Measurements from ENCODE around the gene NDEL1.

The NDEL1 gene

GRCh38 chr17:8499614-8500013, 63.9 kb downstream of the NDEL1 start:
- peaks cover 2% of the 10 kb centered on the region for H3K36me3 Mint-ChIP-seq
- no peak for DNase-seq
- no peak overlapping the region for H3K4me3 Mint-ChIP-seq
- CTCF ChIA-PET: no interaction called here
- no peaks in the 10 kb centered on the region for H3K4me1 Mint-ChIP-seq
- H3K9me3 Mint-ChIP-seq: no peaks in the 10 kb centered on the region
- H3K27me3 Mint-ChIP-seq: no peaks in the 10 kb centered on the region
- H3K27ac Mint-ChIP-seq: no peak overlapping the region

GRCh38 chr17:8500609-8501008, 64.9 kb downstream of the NDEL1 start:
- CTCF ChIA-PET: no interaction called here
- Mint-ChIP-seq H3K9me3 (no peaks in the 10 kb centered on the region), H3K27ac (no peak overlapping the region), H3K4me3 (no peak overlapping the region), H3K36me3 (no peaks in the 10 kb centered on the region), H3K27me3 (no peaks in the 10 kb centered on the region), H3K4me1 (no peaks in the 10 kb centered on the region)
- DNase-seq: no peak

GRCh38 chr17:8502126-8502525, 66.4 kb downstream of the NDEL1 start:
- DNase-seq: no peak
- Mint-ChIP-seq H3K36me3 (no peaks in the 10 kb centered on the region), H3K27ac (no peak overlapping the region), H3K4me3 (no peak overlapping the region), H3K9me3 (no peaks in the 10 kb centered on the region), H3K4me1 (no peaks in the 10 kb centered on the region), H3K27me3 (no peaks in the 10 kb centered on the region)
- CTCF ChIA-PET: no interaction called here

GRCh38 chr17:8503368-8503767, 67.7 kb downstream of the NDEL1 start:
- H3K27ac Mint-ChIP-seq: no peak overlapping the region
- DNase-seq: no peak
- no peaks in the 10 kb centered on the region for H3K4me1 Mint-ChIP-seq
- H3K9me3 Mint-ChIP-seq: no peaks in the 10 kb centered on the region
- H3K36me3 Mint-ChIP-seq: no peaks in the 10 kb centered on the region
- no peaks in the 10 kb centered on the region for H3K27me3 Mint-ChIP-seq
- no peak overlapping the region for H3K4me3 Mint-ChIP-seq
- CTCF ChIA-PET: no interaction called here

GRCh38 chr17:8503807-8504206, 68.1 kb downstream of the NDEL1 start:
- Mint-ChIP-seq H3K27ac (no peak overlapping the region), H3K4me1 (no peaks in the 10 kb centered on the region), H3K9me3 (no peaks in the 10 kb centered on the region), H3K4me3 (no peak overlapping the region), H3K36me3 (no peaks in the 10 kb centered on the region), H3K27me3 (no peaks in the 10 kb centered on the region)
- no peak for DNase-seq
- CTCF ChIA-PET: no interaction called here

GRCh38 chr17:8504460-8505207, 69.0 kb downstream of the NDEL1 start:
- CTCF ChIA-PET: no interaction called here
- no peaks in the 10 kb centered on the region for H3K36me3 Mint-ChIP-seq
- no peak overlapping the region for H3K4me3 Mint-ChIP-seq
- H3K4me1 Mint-ChIP-seq: no peaks in the 10 kb centered on the region
- H3K27me3 Mint-ChIP-seq: no peaks in the 10 kb centered on the region
- no peak for DNase-seq
- H3K9me3 Mint-ChIP-seq: no peaks in the 10 kb centered on the region
- no peak overlapping the region for H3K27ac Mint-ChIP-seq

GRCh38 chr17:8506145-8506544, 70.5 kb downstream of the NDEL1 start:
- CTCF ChIA-PET: interaction anchor here (0.6 kb wide), 1 partner anchor 491 kb away, joined by 3 read pairs; no protein-coding TSS in a partner anchor
- DNase-seq: no peak
- H3K9me3 Mint-ChIP-seq: no peaks in the 10 kb centered on the region
- no peaks in the 10 kb centered on the region for H3K27me3 Mint-ChIP-seq
- no peak overlapping the region for H3K27ac Mint-ChIP-seq
- H3K4me1 Mint-ChIP-seq: no peaks in the 10 kb centered on the region
- H3K4me3 Mint-ChIP-seq: no peak overlapping the region
- H3K36me3 Mint-ChIP-seq: no peaks in the 10 kb centered on the region

- H3K36me3 Mint-ChIP-seq: no peaks in the 10 kb centered on the region
- no peaks in the 10 kb centered on the region for H3K27me3 Mint-ChIP-seq
- H3K27ac Mint-ChIP-seq: no peak overlapping the region
- H3K4me1 Mint-ChIP-seq: no peaks in the 10 kb centered on the region
- no peak for DNase-seq
- CTCF ChIA-PET: no interaction called here
- H3K4me3 Mint-ChIP-seq: no peak overlapping the region
- no peaks in the 10 kb centered on the region for H3K9me3 Mint-ChIP-seq
Observed at GRCh38 chr17:8514801-8515200, 79.1 kb downstream of the NDEL1 start.
